22Rv1 (cell line): Measurements from ENCODE around the gene MIPOL1.
"Not testable (repeated sequence)": the region's sequence is repeated elsewhere in the genome, so short reads cannot be mapped to it uniquely, and the experiment has no call there.

Experiments
- H3K27ac ChIP-seq: fragments of 450-650 bp; 2 replicates; pipeline ENCODE4 v1.5.1; 2017
- CTCF ChIP-seq: fragments of 450-650 bp; IDR thresholded peaks from 2 replicates; pipeline ENCODE4 v1.5.1; 2017; ENCODE audit warnings: mild to moderate bottlenecking
- ZFX ChIP-seq: fragments of 450-650 bp; IDR thresholded peaks from 2 replicates; pipeline ENCODE4 v1.6.1; 2017; ENCODE audit warnings: antibody characterized with exemption, borderline replicate concordance

The MIPOL1 gene

DNA sequence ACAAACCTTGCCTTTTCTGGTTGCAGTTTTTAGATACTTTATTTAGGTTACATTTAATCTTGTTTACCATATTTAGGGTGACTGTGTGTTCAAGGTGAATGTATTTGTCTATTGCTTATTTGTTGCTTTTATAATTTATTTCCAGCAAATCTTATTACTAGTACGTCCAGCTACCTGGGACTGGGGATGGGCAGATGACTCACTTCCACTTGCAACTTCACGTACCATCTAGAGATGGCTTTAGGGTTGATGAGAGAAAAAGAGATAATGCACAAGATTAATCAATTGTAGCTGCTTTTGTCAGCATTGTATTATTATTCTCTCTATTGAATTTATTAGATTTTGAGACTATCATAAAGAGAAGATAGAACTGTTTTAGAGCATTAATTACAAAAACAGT lies 5.1 kb downstream of the MIPOL1 start:
- TF ChIP-seq CTCF: no peak
- TF ChIP-seq ZFX: no peak
- H3K27ac ChIP-seq: no peak overlapping the region

- H3K27ac ChIP-seq: no peak overlapping the region
- TF ChIP-seq CTCF: no peak
- no peak for TF ChIP-seq ZFX
Observed at GRCh38 chr14:37203423-37203822, 5.7 kb downstream of the MIPOL1 start.

GRCh38 chr14:37205623-37206605 lies 8.2 kb downstream of the MIPOL1 start:
- not testable (repeated sequence) for H3K27ac ChIP-seq

DNA sequence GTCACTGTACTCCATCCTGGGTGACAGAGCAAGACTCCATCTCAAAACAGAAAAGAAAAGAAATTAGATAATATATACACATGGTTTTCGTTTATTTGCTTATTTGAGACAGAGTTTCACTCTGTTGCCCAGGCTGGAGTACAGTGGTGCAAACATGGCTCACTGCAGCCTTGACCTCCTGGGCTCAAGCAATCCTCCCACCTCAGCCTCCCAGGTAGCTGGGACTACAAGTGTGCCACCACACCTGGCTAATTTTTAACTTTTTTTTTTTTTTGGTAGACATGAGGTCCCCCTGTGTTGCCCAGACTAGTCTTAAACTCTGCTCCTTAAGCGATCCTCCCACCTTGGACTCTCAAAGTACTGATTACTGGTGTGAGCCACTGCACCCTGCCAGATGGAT lies 11.9 kb downstream of the MIPOL1 start:
- H3K27ac ChIP-seq: not testable (repeated sequence)

- H3K27ac ChIP-seq: no peak overlapping the region
- TF ChIP-seq CTCF (no peak), ZFX (no peak)
Observed at GRCh38 chr14:37210448-37210847, 12.7 kb downstream of the MIPOL1 start.

GRCh38 chr14:37213016-37213415 lies 15.3 kb downstream of the MIPOL1 start:
- TF ChIP-seq ZFX (no peak), CTCF (no peak)

DNA sequence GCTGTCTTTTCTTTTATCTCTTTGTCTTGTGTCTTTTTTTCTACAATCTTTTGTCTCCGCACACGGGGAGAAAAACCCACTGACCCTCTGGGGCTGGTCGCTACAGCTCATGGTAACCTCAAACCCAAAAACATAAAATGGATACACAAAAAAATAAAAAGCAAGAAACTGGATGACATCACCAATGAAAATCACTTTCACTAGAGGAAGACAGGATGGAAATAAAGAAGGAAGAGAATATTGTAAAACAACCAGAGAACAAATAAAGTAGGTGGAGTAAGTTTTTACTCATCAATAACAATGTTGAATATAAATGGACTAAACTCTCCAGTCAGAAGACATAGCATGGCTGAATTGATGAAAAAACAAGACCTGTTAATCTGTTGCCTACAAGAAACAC lies 17.6 kb downstream of the MIPOL1 start:
- H3K27ac ChIP-seq: no peak overlapping the region
- no peak for TF ChIP-seq ZFX
- TF ChIP-seq CTCF: no peak

More at GRCh38 chr14:37213016-37213415, 15.3 kb downstream of the MIPOL1 start:
- H3K27ac ChIP-seq: no peak overlapping the region

GRCh38 chr14:37221073-37221472 lies 23.3 kb downstream of the MIPOL1 start:
- TF ChIP-seq ZFX (no peak), CTCF (no peak)
- H3K27ac ChIP-seq: no peak overlapping the region
